SK-N-SH (cell line): Measurements from ENCODE around the gene ENPEP. TPM values are rescaled to one million over a fixed set of nuclear protein-coding genes. Genes with fewer than 3 reads are reported as not detected.
A peak's percentile ranks its signal among the peaks of the same experiment; 100 is the strongest.

Experiments used
- CTCF ChIA-PET: fragments of 300-600, 350-600 bp; formaldehyde crosslinking; extraction: SDS; loops from one replicate; lab custom pipeline; 2021; lab: Yijun Ruan, JAX
- POLR2A ChIA-PET: fragments of 350-600 bp; sonication (Branson Sonifier 250); formaldehyde crosslinking; extraction: SDS; loops from one replicate; lab custom pipeline; 2020; ENCODE audit warnings: antibody characterized with exemption, inconsistent platforms; lab: Yijun Ruan, JAX
- DNase-seq: peaks from one replicate; pipeline ENCODE4 v3.0.0; 2012
- H2AFZ ChIP-seq: fragments of 200-600 bp; sonication (generic); 2 replicates; pipeline ENCODE4 v1.8.1; 2016; ENCODE audit warnings: antibody characterized with exemption, mild to moderate bottlenecking, low read depth
- H3F3A ChIP-seq: fragments of 200-600 bp; sonication (generic); replicated peaks from 2 replicates; pipeline ENCODE3; 2016; ENCODE audit warnings: antibody characterized with exemption, mild to moderate bottlenecking; ENCODE audit not compliant: insufficient read depth
- H3K27ac ChIP-seq, 2 experiments: fragments of 200-500 bp in 1 of 2; fragments of 200-600 bp in 1 of 2; sonication (Bioruptor generic) in 1 of 2; sonication (generic), shearing (Covaris generic) in 1 of 2; 2 replicates each; pipeline versions ENCODE4 v1.5.1 to v1.6.1; 2014 to 2016; ENCODE audit warnings: low read depth in 2 of 2, inconsistent platforms in 1 of 2, low read length in 1 of 2, mild to moderate bottlenecking in 1 of 2, mixed read lengths in 1 of 2
- H3K27me3 ChIP-seq: fragments of 200-600 bp; sonication (generic), shearing (Covaris generic); 2 replicates; pipeline ENCODE4 v1.6.1; 2016; ENCODE audit warnings: mixed run types; ENCODE audit not compliant: insufficient read depth
- H3K36me3 ChIP-seq, 2 experiments: fragments of 200-500 bp in 1 of 2; fragments of 200-600 bp in 1 of 2; sonication (Bioruptor generic) in 1 of 2; sonication (generic) in 1 of 2; replicated peaks in 1 of 2; 2 replicates each; pipeline versions ENCODE3 to v1.5.1; 2014 to 2016; ENCODE audit warnings: low read length in 1 of 2, mild to moderate bottlenecking in 1 of 2; ENCODE audit not compliant: insufficient read depth in 2 of 2, control insufficient read depth in 1 of 2
- H3K4me1 ChIP-seq, 2 experiments: fragments of 200-500 bp in 1 of 2; fragments of 200-600 bp in 1 of 2; sonication (Bioruptor generic) in 1 of 2; sonication (generic), shearing (Covaris generic) in 1 of 2; 2 replicates each; pipeline versions ENCODE4 v1.5.1 to v1.6.1; 2014 to 2016; ENCODE audit warnings: low read depth in 1 of 2, low read length in 1 of 2, mixed run types in 1 of 2; ENCODE audit not compliant: insufficient read depth in 2 of 2, control insufficient read depth in 1 of 2
- H3K4me2 ChIP-seq: fragments of 200-600 bp; sonication (generic), shearing (Covaris generic); 2 replicates; pipeline ENCODE4 v1.6.1; 2017; ENCODE audit warnings: mixed run types
- H3K4me3 ChIP-seq, 2 experiments: fragments of 200-500 bp in 1 of 2; fragments of 200-600 bp in 1 of 2; sonication (Bioruptor generic) in 1 of 2; sonication (generic), shearing (Covaris generic) in 1 of 2; 2 replicates each; pipeline versions ENCODE4 v1.5.1 to v1.8.1; 2014 to 2016; ENCODE audit warnings: low read depth in 2 of 2, inconsistent platforms in 1 of 2, low read length in 1 of 2, mild to moderate bottlenecking in 1 of 2, mixed read lengths in 1 of 2, moderate library complexity in 1 of 2
- H3K79me2 ChIP-seq: fragments of 200-600 bp; sonication (generic); 2 replicates; pipeline ENCODE4 v1.8.1; 2017; ENCODE audit warnings: mild to moderate bottlenecking; ENCODE audit not compliant: insufficient read depth
- H3K9ac ChIP-seq: fragments of 200-600 bp; sonication (generic); 2 replicates; pipeline ENCODE4 v1.6.1; 2017; ENCODE audit warnings: mixed run types
- H3K9me2 ChIP-seq: fragments of 200-600 bp; sonication (generic); 2 replicates; pipeline ENCODE4 v1.6.1; 2017; ENCODE audit warnings: mixed run types
- H3K9me3 ChIP-seq: fragments of 200-600 bp; sonication (generic); 2 replicates; pipeline ENCODE4 v1.6.1; 2017; ENCODE audit warnings: mixed run types, mild to moderate bottlenecking, moderate library complexity
- H4K20me1 ChIP-seq: fragments of 200-600 bp; sonication (generic); 2 replicates; pipeline ENCODE4 v1.6.1; 2017; ENCODE audit warnings: mild to moderate bottlenecking, mixed run types; ENCODE audit not compliant: insufficient read depth
- EZH2phosphoT487 ChIP-seq: fragments of 200-600 bp; sonication (generic); IDR thresholded peaks from 2 replicates; pipeline ENCODE4 v1.6.1; 2017; ENCODE audit warnings: low read depth, mixed run types, mild to moderate bottlenecking, antibody characterized with exemption, moderate library complexity, borderline replicate concordance
- FOXM1 ChIP-seq: IDR thresholded peaks from 2 replicates; pipeline ENCODE4 v1.4.0; 2012; ENCODE audit warnings: low read depth, mild to moderate bottlenecking
- GATA2 ChIP-seq: sonication (generic); formaldehyde crosslinking; IDR thresholded peaks from 2 replicates; pipeline ENCODE4 v1.5.0; 2020; ENCODE audit warnings: mild to moderate bottlenecking, missing genetic modification reagents
- IRF3 ChIP-seq: fragments of 150-350 bp; IDR thresholded peaks from 2 replicates; pipeline ENCODE4 v1.6.1; 2016; ENCODE audit warnings: mild to moderate bottlenecking, low read depth, low read length
- MAX ChIP-seq: IDR thresholded peaks from 2 replicates; pipeline ENCODE4 v1.4.0; 2012; ENCODE audit warnings: low read depth
- MXI1 ChIP-seq: IDR thresholded peaks from 2 replicates; pipeline ENCODE4 v1.6.1; 2012; ENCODE audit warnings: mild to moderate bottlenecking, low read depth, low read length, improper control_type of control experiment
- NFIC ChIP-seq: IDR thresholded peaks from 2 replicates; pipeline ENCODE4 v1.4.0; 2012; ENCODE audit warnings: borderline replicate concordance
- PBX3 ChIP-seq: IDR thresholded peaks from 2 replicates; pipeline ENCODE4; 2012
- RAD21 ChIP-seq: IDR thresholded peaks from 2 replicates; pipeline ENCODE4 v1.6.1; 2012; ENCODE audit warnings: mild to moderate bottlenecking, low read length
- REST ChIP-seq: IDR thresholded peaks from 2 replicates; pipeline ENCODE4 v1.6.1; 2012; ENCODE audit warnings: mild to moderate bottlenecking, low read depth, low read length, moderate library complexity
- TCF12 ChIP-seq: IDR thresholded peaks from 2 replicates; pipeline ENCODE4 v1.4.0; 2012
- TEAD4 ChIP-seq: IDR thresholded peaks from 2 replicates; pipeline ENCODE4 v1.4.0; 2012; ENCODE audit warnings: mild to moderate bottlenecking, borderline replicate concordance; ENCODE audit not compliant: insufficient read depth
- USF1 ChIP-seq: IDR thresholded peaks from 2 replicates; pipeline ENCODE4 v1.4.0; 2012; ENCODE audit warnings: low read depth, borderline replicate concordance
- USF2 ChIP-seq: fragments of 150-350 bp; IDR thresholded peaks from 2 replicates; pipeline ENCODE4 v1.6.1; 2017; ENCODE audit warnings: antibody characterized with exemption, low read length, low read depth, borderline replicate concordance
- YY1 ChIP-seq: IDR thresholded peaks from 2 replicates; pipeline ENCODE4 v1.4.0; 2012; ENCODE audit warnings: low read depth, mild to moderate bottlenecking
- ZBTB33 ChIP-seq: IDR thresholded peaks from 2 replicates; pipeline ENCODE4 v1.4.0; 2012; ENCODE audit warnings: low read depth, borderline replicate concordance
- polyA plus RNA-seq, 3 experiments: library from polyadenylated mRNA; depleted of rRNA; stranded (reverse); fragments of >200 nt; gene quantifications; 2 replicates each; pipeline ENCODE4 v1.2.3, GENCODE V29; 2012

ENPEP gene
- polyA plus RNA-seq, 1 of the 3 experiments (the other 2 are of a cell fraction) = 0.16 TPM

GRCh38 chr4:110487873-110488272 is 11.9 kb downstream of the ENPEP start:
- no peaks in the 10 kb centered on the region; the same call in 1 of the 2 replicates for H3K27me3 ChIP-seq
- H3K36me3 ChIP-seq = no peaks in the 10 kb centered on the region
- no peak overlapping the region for H3K9ac ChIP-seq
- no peaks in the 10 kb centered on the region for H3K9me3 ChIP-seq
- TF ChIP-seq ZBTB33 = no peak
- no peak for TF ChIP-seq REST
- no peak for TF ChIP-seq FOXM1
- TF ChIP-seq MAX = no peak
- TF ChIP-seq YY1 = no peak
- TF ChIP-seq TEAD4 = no peak
- TF ChIP-seq USF1 = no peak
- TF ChIP-seq IRF3 = no peak
- no peak for TF ChIP-seq NFIC
- TF ChIP-seq EZH2phosphoT487 = no peak
- no peak for TF ChIP-seq TCF12
- TF ChIP-seq PBX3 = no peak
- no peak for TF ChIP-seq MXI1
- TF ChIP-seq GATA2 = no peak
- no peak for TF ChIP-seq USF2
- no peak for TF ChIP-seq RAD21
- POLR2A ChIA-PET = no interaction called here
- no peak for DNase-seq
- H3K4me1 ChIP-seq = peaks cover 2 to 9% of the 10 kb centered on the region in 2 experiments; a peak in 2 of 4 replicates
- no peaks in the 10 kb centered on the region for H3K9me2 ChIP-seq
- H3K27ac ChIP-seq = no peak overlapping the region
- no peak overlapping the region for H3K4me3 ChIP-seq
- peak overlapping the region; percentile 55; the same call in 1 of the 2 replicates for H2AFZ ChIP-seq
- peaks cover 6% of the 10 kb centered on the region for H3F3A ChIP-seq
- CTCF ChIA-PET = interaction anchor here (0.8 to 1.5 kb wide), 4 partner anchors 21 to 437 kb away, joined by 3 to 6 read pairs (median 5); no protein-coding TSS in a partner anchor
- no peak overlapping the region for H3K4me2 ChIP-seq
- H4K20me1 ChIP-seq = no peaks in the 10 kb centered on the region
- no peaks in the 10 kb centered on the region for H3K79me2 ChIP-seq
